SIG-M5 treated with dmso at 0.1 percent for 504 hours (cell line): Measurements from ENCODE around the gene CYCS.
"Not testable (repeated sequence)": the region's sequence is repeated elsewhere in the genome, so short reads cannot be mapped to it uniquely, and the experiment has no call there.

Source experiments
- DNase-seq: peaks from one replicate; lab custom pipeline; 2025; ENCODE audit not compliant: unreplicated experiment; lab: John Stamatoyannopoulos, UW

CYCS gene

GRCh38 chr7:25119102-25119501 is 6.0 kb downstream of the CYCS start:
- no peak for DNase-seq

DNA sequence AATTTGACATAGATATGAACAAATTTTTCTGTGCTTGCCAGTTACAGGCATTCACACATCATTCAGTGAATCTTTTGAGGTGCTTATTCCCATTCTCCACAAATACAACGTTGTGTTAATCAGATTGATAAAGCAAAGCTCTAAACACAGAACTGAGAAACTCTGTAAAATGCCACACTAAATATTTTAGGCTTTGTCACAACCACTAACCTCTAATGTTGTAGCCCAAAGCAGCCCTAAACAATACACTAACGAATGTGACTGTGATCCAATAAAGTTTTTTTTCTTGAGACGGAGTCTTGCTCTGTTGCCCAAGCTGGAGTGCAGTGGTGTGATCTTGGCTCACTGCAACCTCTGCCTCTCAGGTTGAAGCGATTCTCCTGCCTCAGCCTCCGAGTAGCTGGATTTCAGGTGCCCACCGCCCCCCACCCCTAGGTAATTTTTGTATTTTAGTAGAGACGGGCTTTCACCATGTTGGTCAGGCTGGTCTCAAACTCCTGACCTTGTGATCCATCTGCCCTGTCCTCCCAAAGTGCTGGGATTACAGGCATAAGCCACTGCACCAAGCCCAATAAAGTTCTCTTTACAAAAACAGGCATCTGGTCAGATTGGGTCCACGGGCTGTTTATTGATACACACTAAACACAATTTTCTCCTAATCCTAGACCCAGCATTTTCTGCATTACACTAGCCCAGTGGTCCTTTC is 6.9 kb downstream of the CYCS start:
- DNase-seq = no peak

DNA sequence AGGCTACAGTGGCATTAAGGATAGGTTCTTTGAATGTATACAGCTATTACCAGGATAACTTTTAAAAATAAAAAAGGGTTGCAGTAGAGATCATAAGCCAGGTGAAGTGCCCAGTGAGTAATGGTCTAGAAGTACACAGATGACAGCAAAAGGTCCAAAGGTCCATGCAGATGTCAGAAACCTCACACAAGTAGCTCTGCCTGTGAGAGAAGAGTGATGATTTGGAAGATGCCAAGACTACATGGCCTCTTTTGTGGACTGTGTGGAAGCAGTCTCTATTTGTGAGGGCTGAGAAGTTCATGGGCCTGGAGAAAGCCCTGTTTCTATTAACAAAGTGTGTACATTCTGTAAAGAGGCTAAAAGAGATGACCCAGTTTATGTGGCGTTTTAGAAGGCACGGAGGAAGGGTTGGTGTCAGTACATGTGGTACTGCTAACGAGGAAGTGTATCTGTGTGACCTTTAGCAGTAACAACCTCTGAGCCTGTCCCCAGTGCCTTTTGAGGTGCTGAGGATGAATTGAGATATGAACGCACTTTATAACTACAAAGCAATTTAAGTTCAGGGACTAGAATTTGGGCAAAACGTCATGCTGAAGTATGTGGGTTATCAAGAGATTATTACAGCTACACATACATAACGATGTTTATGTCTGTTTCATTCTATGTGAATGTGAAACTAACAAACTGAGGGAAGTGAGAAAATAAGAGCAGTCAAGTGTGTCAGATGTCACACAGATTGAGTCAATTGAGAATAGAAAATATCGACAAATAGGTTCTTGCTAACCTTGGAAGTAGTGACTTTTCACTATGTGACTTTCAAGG is 7.6 kb downstream of the CYCS start:
- DNase-seq = no peak

DNA sequence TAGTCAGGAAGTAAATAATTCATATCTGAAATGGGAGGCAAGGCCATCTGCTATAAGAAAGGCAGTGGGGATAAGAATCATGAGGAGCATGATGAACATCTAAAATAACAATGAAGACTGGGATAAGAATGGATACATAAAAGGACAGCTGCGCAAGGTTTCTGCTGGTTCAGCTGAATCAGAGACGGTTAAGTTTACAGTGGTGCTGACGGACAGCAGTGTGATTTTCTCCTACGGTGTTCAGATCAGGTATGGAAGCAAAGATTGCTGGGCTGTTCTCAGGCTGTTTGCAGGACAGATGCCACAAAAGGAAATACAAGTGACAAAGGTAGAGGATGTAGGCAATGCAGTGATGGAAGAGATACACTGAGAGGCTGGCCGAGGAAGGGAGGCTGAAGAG is 8.4 kb downstream of the CYCS start:
- DNase-seq = no peak

DNA sequence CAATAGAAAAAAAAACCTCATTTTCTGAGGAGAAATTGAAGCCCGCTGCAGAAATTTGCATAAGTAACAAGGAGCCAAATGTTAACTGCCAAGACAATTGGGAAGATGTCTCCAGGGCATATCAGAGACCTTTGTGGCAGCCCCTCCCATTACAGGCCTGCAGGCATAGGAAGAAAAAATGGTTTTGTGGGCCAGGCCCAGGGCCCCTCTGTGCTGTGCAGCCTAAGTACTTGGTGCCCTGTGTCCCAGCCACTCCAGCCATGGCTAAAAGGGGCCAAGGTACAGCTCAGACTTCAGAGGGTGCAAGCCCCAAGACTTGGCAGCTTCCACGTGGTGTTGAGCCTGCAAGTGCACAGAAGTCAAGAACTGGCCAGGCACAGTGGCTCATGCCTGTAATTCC is 14.5 kb downstream of the CYCS start:
- DNase-seq = not testable (repeated sequence)

- DNase-seq = no peak
Observed at GRCh38 chr7:25109276-25109675, 15.8 kb downstream of the CYCS start.

DNA sequence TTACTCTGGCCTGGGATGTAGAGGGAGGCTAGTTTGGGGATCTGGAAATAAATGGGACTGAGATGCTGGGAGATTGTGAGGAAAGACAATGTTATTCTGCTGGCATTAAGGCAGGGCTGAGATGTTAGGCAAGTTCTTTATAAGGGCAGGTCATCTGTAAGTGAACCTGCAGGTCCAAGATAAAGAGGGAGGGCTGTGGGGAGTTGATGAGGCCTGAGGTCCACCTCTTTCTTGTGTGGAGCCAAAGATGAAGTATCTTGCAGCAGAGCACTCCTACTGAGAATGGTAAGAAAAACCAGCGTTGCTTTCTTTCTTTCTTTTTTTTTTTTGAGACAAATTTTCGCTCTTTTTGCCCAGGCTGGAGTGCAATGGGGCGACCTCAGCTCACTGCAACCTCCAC is 19.1 kb downstream of the CYCS start:
- no peak for DNase-seq

DNA sequence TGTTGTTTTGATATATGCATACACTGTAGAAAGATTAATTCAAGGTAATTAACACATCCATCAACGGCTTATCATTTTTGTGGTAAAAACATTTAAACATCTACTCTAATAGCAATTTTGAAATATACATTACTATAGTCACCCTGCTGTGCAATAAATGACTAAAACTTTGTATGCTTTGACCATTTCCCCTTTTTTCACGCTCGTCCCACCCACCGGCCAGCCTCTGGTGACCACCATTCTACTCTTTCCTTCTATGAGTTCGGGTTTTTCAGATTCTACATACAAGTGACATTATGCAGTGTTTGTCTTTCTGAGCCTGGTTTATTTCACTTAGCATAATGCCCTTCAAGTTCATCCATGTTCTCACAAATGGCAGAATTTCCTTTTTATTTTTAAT is 21.3 kb downstream of the CYCS start:
- peak; percentile 48 for DNase-seq

DNA sequence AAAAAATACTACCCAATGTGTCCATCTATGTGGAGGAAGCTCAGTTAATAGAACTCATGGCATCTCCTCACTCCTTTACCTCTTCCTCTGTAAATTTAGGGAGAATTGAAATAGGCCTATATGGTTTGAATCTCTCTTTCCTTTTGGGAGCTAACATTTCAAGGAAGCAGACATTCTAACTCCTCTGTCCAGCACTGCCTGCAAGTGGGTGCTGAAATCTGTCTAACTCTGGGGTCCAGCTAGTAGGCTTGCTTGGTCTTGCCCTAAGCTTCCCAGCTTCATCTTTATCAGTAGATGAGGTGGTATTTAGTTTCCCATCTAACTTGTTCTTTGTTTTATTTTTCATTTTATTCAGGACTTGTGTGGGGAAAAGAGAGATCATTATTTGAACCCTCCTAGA is 23.2 kb downstream of the CYCS start:
- no peak for DNase-seq

GRCh38 chr7:25098096-25099046 is 26.7 kb downstream of the CYCS start:
- DNase-seq = peak; percentile 68

- DNase-seq = no peak
Observed at GRCh38 chr7:25095516-25096345, 29.3 kb downstream of the CYCS start.

- peak; percentile 69 for DNase-seq
Observed at GRCh38 chr7:25093268-25093826, 31.7 kb downstream of the CYCS start.

DNA sequence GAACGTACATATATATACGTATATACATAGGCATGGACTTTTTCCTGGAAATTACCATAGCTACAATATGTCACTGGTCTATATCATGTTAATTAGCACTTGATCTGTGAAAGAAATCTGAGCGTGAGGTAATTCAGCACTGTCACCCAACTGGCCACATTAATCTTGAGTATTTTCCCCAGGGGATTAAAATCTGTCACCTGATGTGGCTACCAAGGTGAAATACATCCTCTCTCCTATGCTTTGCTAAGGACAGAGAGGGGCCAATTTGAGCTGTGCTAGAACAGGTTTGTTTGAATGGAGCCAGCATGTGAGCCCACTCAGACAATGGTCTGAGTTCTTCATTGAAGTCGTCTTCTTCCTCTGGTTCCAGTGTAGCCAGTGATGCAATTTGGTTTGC is 33.3 kb downstream of the CYCS start:
- no peak for DNase-seq

DNA sequence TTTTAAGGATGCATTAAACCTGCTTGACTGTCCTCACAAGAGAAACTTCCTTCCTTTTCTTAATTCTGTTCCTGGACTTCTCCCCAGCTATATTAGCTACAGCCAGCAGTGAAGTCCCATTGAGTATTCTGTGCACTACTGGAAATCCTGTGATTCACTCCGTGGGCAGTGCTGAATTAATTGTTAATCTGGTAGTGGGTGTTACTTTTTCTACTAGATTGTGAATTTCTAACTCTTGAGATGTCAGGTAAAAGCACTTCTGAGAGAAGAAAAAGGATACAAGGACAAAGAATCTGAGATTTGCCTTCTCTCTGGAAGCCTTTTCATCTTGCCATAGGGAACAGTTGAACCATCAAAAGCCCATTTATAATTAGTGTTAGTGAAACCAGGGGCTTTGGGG is 33.9 kb downstream of the CYCS start:
- no peak for DNase-seq

- DNase-seq = no peak
Observed at GRCh38 chr7:25090374-25090773, 34.7 kb downstream of the CYCS start.

GRCh38 chr7:25087855-25088254 is 37.2 kb downstream of the CYCS start:
- DNase-seq = peak; percentile 74

- DNase-seq = no peak
Observed at GRCh38 chr7:25084821-25085220, 40.2 kb downstream of the CYCS start.

- DNase-seq = no peak
Observed at GRCh38 chr7:25083201-25083600, 41.9 kb downstream of the CYCS start.

DNA sequence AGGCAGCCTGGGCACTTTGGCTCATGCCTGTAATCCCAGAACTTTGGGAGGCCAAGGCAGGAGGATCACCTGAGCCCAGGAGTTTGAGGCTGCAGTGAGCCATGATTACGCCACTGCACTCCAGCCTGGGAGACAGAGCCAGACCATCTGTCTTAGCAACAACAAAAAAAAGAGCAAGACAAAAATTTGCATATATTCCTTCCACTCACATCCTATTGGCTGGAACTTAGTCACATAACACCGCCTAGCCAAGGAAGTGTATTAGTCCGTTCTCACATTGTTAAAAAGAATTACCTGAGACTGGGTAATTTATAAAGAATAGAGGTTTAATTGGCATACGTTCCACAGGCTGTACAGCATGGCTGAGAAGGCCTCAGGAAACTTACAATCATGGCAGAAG is 43.0 kb downstream of the CYCS start:
- DNase-seq = not testable (repeated sequence)

- no peak for DNase-seq
Observed at GRCh38 chr7:25077096-25077495, 48.0 kb downstream of the CYCS start.
